ENCODE data around the gene RIT1.

The RIT1 gene

DNA sequence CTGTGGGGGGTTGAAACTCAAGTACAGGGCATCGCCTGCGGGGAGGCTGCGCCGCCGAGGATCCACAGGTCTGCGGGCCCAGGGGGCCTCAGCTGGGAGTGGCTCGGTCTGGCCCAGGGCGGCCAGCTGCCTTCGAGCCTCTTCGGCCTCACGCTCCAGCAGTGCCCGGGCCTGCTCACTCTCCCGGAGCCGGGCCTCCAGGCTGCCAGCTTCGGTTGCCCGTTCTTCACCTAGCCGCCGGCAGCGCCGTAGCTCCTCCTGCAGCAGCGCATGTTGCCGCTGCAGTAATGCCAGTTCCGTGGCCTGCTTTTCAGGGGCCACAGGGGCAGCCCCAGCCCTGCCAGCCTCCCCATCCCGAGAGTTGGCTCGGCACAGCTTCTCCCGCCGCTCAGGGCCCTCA lies 39.7 kb upstream of the RIT1 start:
- no peak for DNase-seq (ENCODE audit: extremely low read depth, low read depth)
- no peak overlapping the region for H3K4me3 ChIP-seq (replicated peaks; ENCODE audit: low read depth, low read length)
- no peak for TF ChIP-seq CTCF (IDR thresholded peaks at IDR 0.05; ENCODE audit: low read depth, low read length, missing control alignments)

DNA sequence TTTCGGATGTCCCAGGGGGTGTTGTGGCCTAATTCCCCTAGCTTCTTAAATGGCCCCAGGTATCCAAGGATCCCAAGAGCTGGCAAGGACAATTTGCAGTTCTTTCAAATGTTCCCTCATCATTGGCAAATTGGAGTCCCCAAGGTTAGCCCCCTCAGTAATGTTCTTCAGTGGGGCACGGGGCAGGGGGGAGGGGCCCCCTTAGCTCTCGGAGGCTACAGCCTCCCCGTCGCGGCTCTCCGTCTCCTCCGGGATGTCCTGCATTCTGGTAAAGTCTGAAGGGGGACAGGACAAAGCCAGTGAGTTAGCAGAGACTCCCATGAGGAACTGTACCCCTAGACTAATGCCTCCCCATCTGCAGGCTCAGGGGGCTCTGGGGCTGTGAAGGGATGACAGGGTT lies 36.6 kb upstream of the RIT1 start:
- TF ChIP-seq CTCF (IDR thresholded peaks at IDR 0.05; ENCODE audit: low read depth, low read length, missing control alignments), result no peak
- DNase-seq (ENCODE audit: extremely low read depth, low read depth), result no peak
- H3K4me3 ChIP-seq (replicated peaks; ENCODE audit: low read depth, low read length), result no peak overlapping the region

- DNase-seq (ENCODE audit: extremely low read depth, low read depth), result no peak
- no peak for TF ChIP-seq CTCF (IDR thresholded peaks at IDR 0.05; ENCODE audit: low read depth, low read length, missing control alignments)
- no peak overlapping the region for H3K4me3 ChIP-seq (replicated peaks; ENCODE audit: low read depth, low read length)
Measured at GRCh38 chr1:155947292-155947691, 36.1 kb upstream of the RIT1 start.

- no peak for DNase-seq (ENCODE audit: extremely low read depth, low read depth)
- TF ChIP-seq CTCF (IDR thresholded peaks at IDR 0.05; ENCODE audit: low read depth, low read length, missing control alignments), result no peak
- H3K4me3 ChIP-seq (replicated peaks; ENCODE audit: low read depth, low read length), result no peak overlapping the region
Measured at GRCh38 chr1:155946633-155947219, 35.6 kb upstream of the RIT1 start.

DNA sequence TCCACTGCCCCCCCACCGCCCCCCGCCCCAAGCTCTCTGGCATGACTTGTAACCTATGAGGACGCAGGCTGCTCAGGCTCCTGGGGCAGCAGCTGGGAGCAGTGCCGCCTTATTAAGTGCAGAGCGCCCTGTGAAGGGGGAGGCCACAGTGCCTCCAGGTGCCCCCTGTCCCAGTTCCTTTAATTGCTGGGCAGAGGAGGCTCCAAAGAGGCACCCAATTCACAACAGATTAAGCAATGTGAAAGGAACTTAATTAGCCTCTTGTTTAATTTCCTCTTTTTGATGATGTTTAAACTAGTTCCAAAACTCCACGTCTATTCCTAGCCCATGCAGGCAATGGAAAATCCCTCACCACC lies 33.3 kb upstream of the RIT1 start:
- DNase-seq (ENCODE audit: extremely low read depth, low read depth), result no peak
- no peak overlapping the region for H3K4me3 ChIP-seq (replicated peaks; ENCODE audit: low read depth, low read length)
- no peak for TF ChIP-seq CTCF (IDR thresholded peaks at IDR 0.05; ENCODE audit: low read depth, low read length, missing control alignments)

DNA sequence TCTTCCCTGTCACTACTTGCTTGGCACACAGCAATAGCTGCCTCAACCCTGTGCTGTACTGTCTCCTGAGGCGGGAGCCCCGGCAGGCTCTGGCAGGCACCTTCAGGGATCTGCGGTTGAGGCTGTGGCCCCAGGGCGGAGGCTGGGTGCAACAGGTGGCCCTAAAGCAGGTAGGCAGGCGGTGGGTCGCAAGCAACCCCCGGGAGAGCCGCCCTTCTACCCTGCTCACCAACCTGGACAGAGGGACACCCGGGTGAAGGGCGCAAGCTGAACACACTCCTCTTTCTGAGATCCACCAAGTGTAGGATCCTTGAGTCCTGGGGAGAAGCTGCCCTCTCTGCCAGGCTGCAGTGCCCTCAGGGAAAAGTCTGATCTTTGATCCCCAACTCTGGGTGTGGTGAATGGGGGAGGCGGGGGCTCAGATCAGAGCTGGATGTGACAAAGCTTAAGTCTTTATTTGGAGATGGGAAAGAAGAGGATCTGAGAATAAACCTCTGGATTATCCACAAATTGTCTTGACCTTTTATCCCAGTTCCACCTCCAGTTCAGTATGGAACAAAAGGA lies 31.5 kb upstream of the RIT1 start:
- H3K4me3 ChIP-seq (replicated peaks; ENCODE audit: low read depth, low read length), result no peak overlapping the region
- TF ChIP-seq CTCF (IDR thresholded peaks at IDR 0.05; ENCODE audit: low read depth, low read length, missing control alignments), result no peak
- no peak for DNase-seq (ENCODE audit: extremely low read depth, low read depth)

Data from HFF-Myc (cell line).